K562 (cell line): ENCODE measurements around the gene CACNA1E. TPM values are rescaled to one million over a fixed set of nuclear protein-coding genes. Genes with fewer than 3 reads are reported as not detected.

ENCODE experiments used
- ATAC-seq: fragments of 200-7000 bp; cut with Tn5 transposase; 3 replicates; pipeline ENCODE4 v1.9.1; 2020; ENCODE audit warnings: moderate library complexity
- BruUV-seq: library from RNA; stranded (reverse); fragments of 400-500 nt; replicated peaks from 2 replicates; lab custom pipeline; 2021; lab: Mats Ljungman, UMichigan
- CTCF ChIA-PET: fragments of 300-600 bp; formaldehyde crosslinking; extraction: SDS; loops from one replicate; lab custom pipeline; 2021; ENCODE audit warnings: low intra/inter-chr PET ratio; lab: Yijun Ruan, JAX
- POLR2A ChIA-PET: fragments of 300-600, 350-650 bp; sonication (Branson Sonifier 250); formaldehyde crosslinking; extraction: SDS; loops from one replicate; lab custom pipeline; 2021; ENCODE audit warnings: antibody characterized with exemption, inconsistent platforms; lab: Yijun Ruan, JAX
- DNase-seq, 4 experiments: peaks; one replicate each; pipeline versions ENCODE4 v3.0.0 to v3.0.0-alpha.2; 2011 to 2018; ENCODE audit warnings: low spot score in 3 of 4, mixed read lengths in 3 of 4; ENCODE audit errors: extremely low read depth in 1 of 4
- FAIRE-seq: peaks from 2 replicates; lab custom pipeline; 2011; peaks lifted over from hg19 to GRCh38; lab: Jason Lieb, UNC
- H2AFZ ChIP-seq: 2 replicates; pipeline ENCODE4 v1.6.0; 2011; ENCODE audit warnings: low read depth, low read length, control low read depth, inconsistent platforms
- H3K27ac ChIP-seq: fragments of 200-600 bp; 3 replicates; pipeline ENCODE4 v1.8.0; 2011; ENCODE audit warnings: low read depth, mild to moderate bottlenecking, control low read depth, inconsistent platforms, low read length, moderate library complexity, mixed read lengths; ENCODE audit errors: extremely low read depth
- H3K27me3 ChIP-seq, 2 experiments: fragments of 300-600 bp in 1 of 2; 2 replicates in 1 of 2; 3 replicates in 1 of 2; pipeline versions ENCODE4 v1.6.0 to v1.8.0; 2011; ENCODE audit warnings: inconsistent platforms in 2 of 2, low read length in 2 of 2, mild to moderate bottlenecking in 1 of 2, mixed read lengths in 1 of 2, moderate library complexity in 1 of 2; ENCODE audit not compliant: control insufficient read depth in 2 of 2, insufficient read depth in 2 of 2
- H3K36me3 ChIP-seq: fragments of 300-600 bp; 3 replicates; pipeline ENCODE4 v1.8.0; 2011; ENCODE audit warnings: mild to moderate bottlenecking, low read length, inconsistent platforms; ENCODE audit not compliant: control insufficient read depth, insufficient read depth
- H3K4me1 ChIP-seq, 2 experiments: fragments of 200-600 bp in 1 of 2; replicated peaks in 1 of 2; 2 replicates in 1 of 2; 3 replicates in 1 of 2; pipeline versions ENCODE4 v1.5.1 to v1.8.0; 2011; ENCODE audit warnings: inconsistent platforms in 2 of 2, low read length in 2 of 2, mild to moderate bottlenecking in 1 of 2, mixed read lengths in 1 of 2, moderate library complexity in 1 of 2; ENCODE audit not compliant: control insufficient read depth in 2 of 2, insufficient read depth in 2 of 2
- H3K4me2 ChIP-seq: 2 replicates; pipeline ENCODE4 v1.6.1; 2011; ENCODE audit warnings: low read length, control low read depth, inconsistent platforms, mixed read lengths; ENCODE audit not compliant: insufficient read depth
- H3K4me3 ChIP-seq: fragments of 200-600 bp; sonication (generic), shearing (Covaris generic); 2 replicates; pipeline ENCODE4 v1.5.1; 2016; ENCODE audit warnings: control low read depth, inconsistent platforms
- H3K79me2 ChIP-seq: fragments of 200-600 bp; 3 replicates; pipeline ENCODE4 v1.8.0; 2011; ENCODE audit warnings: low read length, inconsistent platforms; ENCODE audit not compliant: control insufficient read depth, insufficient read depth
- H3K9ac ChIP-seq, 2 experiments: 2 replicates each; pipeline versions ENCODE4 v1.6.0 to v1.6.1; 2011; ENCODE audit warnings: low read depth in 2 of 2, low read length in 2 of 2, control low read depth in 1 of 2, inconsistent platforms in 1 of 2, mild to moderate bottlenecking in 1 of 2, mixed read lengths in 1 of 2; ENCODE audit not compliant: insufficient read depth in 1 of 2
- H3K9me1 ChIP-seq: one replicate; pipeline ENCODE4 v1.6.0; 2011; ENCODE audit warnings: inconsistent platforms, mild to moderate bottlenecking, low read length, moderate library complexity; ENCODE audit not compliant: control insufficient read depth, insufficient read depth
- H3K9me3 ChIP-seq: replicated peaks from 2 replicates; pipeline ENCODE4 v1.5.1; 2011; ENCODE audit warnings: low read depth, low read length, inconsistent platforms; ENCODE audit not compliant: control insufficient read depth, insufficient read depth
- H4K20me1 ChIP-seq: replicated peaks from 2 replicates; pipeline ENCODE4 v1.6.1; 2011; ENCODE audit warnings: low read length, inconsistent platforms, mixed read lengths; ENCODE audit not compliant: control insufficient read depth, insufficient read depth
- CXXC5 ChIP-seq: fragments of 250-450 bp; sonication (Bioruptor Pico); IDR thresholded peaks from 2 replicates; pipeline ENCODE4 v1.8.0; 2022; ENCODE audit warnings: inconsistent platforms, mild to moderate bottlenecking, moderate library complexity
- FOXA1 ChIP-seq: fragments of 450-650 bp; IDR thresholded peaks from 2 replicates; pipeline ENCODE4 v1.6.1; 2016; ENCODE audit warnings: mild to moderate bottlenecking, borderline replicate concordance
- PCBP1 ChIP-seq: fragments of 200-400 bp; formaldehyde crosslinking; IDR thresholded peaks from 2 replicates; pipeline ENCODE4 v1.6.1; 2018; ENCODE audit warnings: mild to moderate bottlenecking, low read depth, low read length; ENCODE audit not compliant: poor library complexity, severe bottlenecking
- POLR2AphosphoS2 ChIP-seq: IDR thresholded peaks from 2 replicates; pipeline ENCODE4 v1.6.1; 2012; ENCODE audit warnings: low read length, improper control_type of control experiment
- ZNF274 ChIP-seq: IDR thresholded peaks from 2 replicates; pipeline ENCODE4 v1.6.1; 2011; ENCODE audit warnings: low read depth, mild to moderate bottlenecking, low read length, moderate library complexity, borderline replicate concordance
- WGBS: fragments of 100-300 bp; shearing (Covaris generic); methylation state at CpG from one replicate; pipeline ENCODE4 v1.1.6; 2016; ENCODE audit warnings: low coverage, mixed read lengths; ENCODE audit not compliant: insufficient coverage; ENCODE audit errors: missing lambda C conversion rate; 5-methylcytosine and 5-hydroxymethylcytosine counted together
- in situ Hi-C: fragments of 300-500 bp; cut with MboI; formaldehyde crosslinking; loops from 4 replicates; pipeline ENCODE4 v1.15.0; 2018; ENCODE audit warnings: inconsistent platforms, mixed read lengths
- intact Hi-C: fragments of 100-400 bp; cut with micrococcal nuclease; formaldehyde crosslinking; loops from 2 replicates; pipeline ENCODE4 v1.14.2; 2022
- polyA plus RNA-seq, 8 experiments: library from polyadenylated mRNA; depleted of rRNA in 4 of 8; stranded (reverse) in 5 of 8; unstranded in 3 of 8; fragments of >200 nt; fragmentation: Nextera tagmentation in 2 of 8; fragmentation: Illumina TruSeq in 1 of 8; extraction: Ambion mirVana in 2 of 8; extraction: Trizol in 1 of 8; gene quantifications; 2 replicates each; pipeline versions ENCODE4 v1.2.1 to v1.2.3, GENCODE V29; 2011 to 2014; ENCODE audit warnings: inconsistent platforms in 1 of 8, missing spikeins in 1 of 8
- total RNA-seq, 7 experiments: library from RNA; depleted of rRNA in 6 of 7; stranded (reverse); fragments of >200 nt in 6 of 7; fragmentation: Illumina TruSeq in 2 of 7; extraction: Trizol in 2 of 7; gene quantifications; 2 replicates each; pipeline versions ENCODE4 v1.2.1 to v1.2.3, GENCODE V29; 2011 to 2021; ENCODE audit warnings: low replicate concordance in 1 of 7
- TF ChIP-seq, protein P1 (sequence below): sonication (generic); formaldehyde crosslinking; IDR thresholded peaks from 2 replicates; pipeline ENCODE4 v1.8.0; 2022; ENCODE audit warnings: mild to moderate bottlenecking, low read depth, missing genetic modification reagents
- TF ChIP-seq, protein P2 (sequence below): fragments of 450-650 bp; conservative IDR thresholded peaks from 2 replicates; pipeline ENCODE4 v1.6.1; 2016; ENCODE audit warnings: missing genetic modification characterization, low read depth, mild to moderate bottlenecking, control low read depth, missing compliant biosample characterization
- TF ChIP-seq, protein P3 (sequence below): IDR thresholded peaks from 2 replicates; pipeline ENCODE4 v1.6.1; 2014; ENCODE audit warnings: antibody characterized with exemption
- TF ChIP-seq, protein P4 (sequence below): fragments of 250-450 bp; sonication (Bioruptor Pico); IDR thresholded peaks from 2 replicates; pipeline ENCODE4 v1.4.0; 2020; ENCODE audit warnings: mild to moderate bottlenecking, moderate library complexity
- TF ChIP-seq, protein P5 (sequence below): fragments of 450-650 bp; formaldehyde crosslinking; IDR thresholded peaks from 2 replicates; pipeline ENCODE4 v1.4.0; 2022; ENCODE audit warnings: missing genetic modification characterization

Gene CACNA1E
- total and polyA plus RNA-seq, 9 of the 15 experiments (the other 6 are each of a cell fraction or from before 2014, with no cell fraction given): under 0.01 to 0.04 TPM; not detected in 7

DNA sequence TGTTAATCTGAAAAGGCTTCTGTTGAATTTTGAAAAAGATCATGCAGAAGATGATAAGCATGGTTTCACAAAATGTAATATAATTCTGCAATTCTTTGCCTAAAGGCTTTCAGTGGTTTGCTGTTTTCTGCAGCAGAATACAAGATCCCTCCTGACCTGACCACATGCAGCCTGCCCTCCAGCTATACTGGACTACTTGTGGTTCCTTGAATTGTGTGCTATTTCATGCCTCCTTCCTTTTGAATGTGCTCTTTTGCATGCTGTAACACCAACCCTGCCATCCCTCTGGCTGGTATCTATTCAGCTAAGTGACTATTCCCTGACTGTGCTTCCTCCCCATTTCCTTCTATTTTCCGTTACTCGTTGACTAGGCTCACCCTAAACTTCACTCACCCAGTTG, 55.5 kb downstream of the CACNA1E start:
- POLR2A ChIA-PET: interaction anchor here (0.7 kb wide), 1 partner anchor 10 kb away, joined by 3 read pairs; no protein-coding TSS in a partner anchor
- CTCF ChIA-PET: no interaction called here
- Histone ChIP-seq H3K36me3 (no peaks in the 10 kb centered on the region), H3K79me2 (no peaks in the 10 kb centered on the region), H3K27ac (no peak overlapping the region), H3K4me2 (no peak overlapping the region), H3K27me3 (no peaks in the 10 kb centered on the region), H3K9ac (no peak overlapping the region), H3K9me3 (no peaks in the 10 kb centered on the region), H3K9me1 (no peaks in the 10 kb centered on the region), H3K4me3 (no peak overlapping the region), H4K20me1 (no peaks in the 10 kb centered on the region), H3K4me1 (no peaks in the 10 kb centered on the region), H2AFZ (no peak overlapping the region)
- no TSS peak for BruUV-seq
- 0% methylated on average over 2 of the region's 2 CpGs for WGBS
- no peak for DNase-seq
- TF ChIP-seq, protein P1, sequence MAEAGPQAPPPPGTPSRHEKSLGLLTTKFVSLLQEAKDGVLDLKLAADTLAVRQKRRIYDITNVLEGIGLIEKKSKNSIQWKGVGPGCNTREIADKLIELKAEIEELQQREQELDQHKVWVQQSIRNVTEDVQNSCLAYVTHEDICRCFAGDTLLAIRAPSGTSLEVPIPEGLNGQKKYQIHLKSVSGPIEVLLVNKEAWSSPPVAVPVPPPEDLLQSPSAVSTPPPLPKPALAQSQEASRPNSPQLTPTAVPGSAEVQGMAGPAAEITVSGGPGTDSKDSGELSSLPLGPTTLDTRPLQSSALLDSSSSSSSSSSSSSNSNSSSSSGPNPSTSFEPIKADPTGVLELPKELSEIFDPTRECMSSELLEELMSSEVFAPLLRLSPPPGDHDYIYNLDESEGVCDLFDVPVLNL (CRISPR knock-in tag): no peak
- TF ChIP-seq, protein P2, sequence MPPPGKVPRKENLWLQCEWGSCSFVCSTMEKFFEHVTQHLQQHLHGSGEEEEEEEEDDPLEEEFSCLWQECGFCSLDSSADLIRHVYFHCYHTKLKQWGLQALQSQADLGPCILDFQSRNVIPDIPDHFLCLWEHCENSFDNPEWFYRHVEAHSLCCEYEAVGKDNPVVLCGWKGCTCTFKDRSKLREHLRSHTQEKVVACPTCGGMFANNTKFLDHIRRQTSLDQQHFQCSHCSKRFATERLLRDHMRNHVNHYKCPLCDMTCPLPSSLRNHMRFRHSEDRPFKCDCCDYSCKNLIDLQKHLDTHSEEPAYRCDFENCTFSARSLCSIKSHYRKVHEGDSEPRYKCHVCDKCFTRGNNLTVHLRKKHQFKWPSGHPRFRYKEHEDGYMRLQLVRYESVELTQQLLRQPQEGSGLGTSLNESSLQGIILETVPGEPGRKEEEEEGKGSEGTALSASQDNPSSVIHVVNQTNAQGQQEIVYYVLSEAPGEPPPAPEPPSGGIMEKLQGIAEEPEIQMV: no peak
- TF ChIP-seq, protein P3, sequence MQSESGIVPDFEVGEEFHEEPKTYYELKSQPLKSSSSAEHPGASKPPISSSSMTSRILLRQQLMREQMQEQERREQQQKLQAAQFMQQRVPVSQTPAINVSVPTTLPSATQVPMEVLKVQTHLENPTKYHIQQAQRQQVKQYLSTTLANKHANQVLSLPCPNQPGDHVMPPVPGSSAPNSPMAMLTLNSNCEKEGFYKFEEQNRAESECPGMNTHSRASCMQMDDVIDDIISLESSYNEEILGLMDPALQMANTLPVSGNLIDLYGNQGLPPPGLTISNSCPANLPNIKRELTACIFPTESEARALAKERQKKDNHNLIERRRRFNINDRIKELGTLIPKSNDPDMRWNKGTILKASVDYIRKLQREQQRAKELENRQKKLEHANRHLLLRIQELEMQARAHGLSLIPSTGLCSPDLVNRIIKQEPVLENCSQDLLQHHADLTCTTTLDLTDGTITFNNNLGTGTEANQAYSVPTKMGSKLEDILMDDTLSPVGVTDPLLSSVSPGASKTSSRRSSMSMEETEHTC: no peak
- TF ChIP-seq, protein P4, sequence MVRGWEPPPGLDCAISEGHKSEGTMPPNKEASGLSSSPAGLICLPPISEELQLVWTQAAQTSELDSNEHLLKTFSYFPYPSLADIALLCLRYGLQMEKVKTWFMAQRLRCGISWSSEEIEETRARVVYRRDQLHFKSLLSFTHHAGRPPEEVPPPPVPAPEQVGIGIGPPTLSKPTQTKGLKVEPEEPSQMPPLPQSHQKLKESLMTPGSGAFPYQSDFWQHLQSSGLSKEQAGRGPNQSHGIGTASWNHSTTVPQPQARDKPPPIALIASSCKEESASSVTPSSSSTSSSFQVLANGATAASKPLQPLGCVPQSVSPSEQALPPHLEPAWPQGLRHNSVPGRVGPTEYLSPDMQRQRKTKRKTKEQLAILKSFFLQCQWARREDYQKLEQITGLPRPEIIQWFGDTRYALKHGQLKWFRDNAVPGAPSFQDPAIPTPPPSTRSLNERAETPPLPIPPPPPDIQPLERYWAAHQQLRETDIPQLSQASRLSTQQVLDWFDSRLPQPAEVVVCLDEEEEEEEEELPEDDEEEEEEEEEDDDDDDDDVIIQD (CRISPR knock-in tag): no peak
- no peak for TF ChIP-seq PCBP1
- no peak for TF ChIP-seq FOXA1
- TF ChIP-seq, protein P5, sequence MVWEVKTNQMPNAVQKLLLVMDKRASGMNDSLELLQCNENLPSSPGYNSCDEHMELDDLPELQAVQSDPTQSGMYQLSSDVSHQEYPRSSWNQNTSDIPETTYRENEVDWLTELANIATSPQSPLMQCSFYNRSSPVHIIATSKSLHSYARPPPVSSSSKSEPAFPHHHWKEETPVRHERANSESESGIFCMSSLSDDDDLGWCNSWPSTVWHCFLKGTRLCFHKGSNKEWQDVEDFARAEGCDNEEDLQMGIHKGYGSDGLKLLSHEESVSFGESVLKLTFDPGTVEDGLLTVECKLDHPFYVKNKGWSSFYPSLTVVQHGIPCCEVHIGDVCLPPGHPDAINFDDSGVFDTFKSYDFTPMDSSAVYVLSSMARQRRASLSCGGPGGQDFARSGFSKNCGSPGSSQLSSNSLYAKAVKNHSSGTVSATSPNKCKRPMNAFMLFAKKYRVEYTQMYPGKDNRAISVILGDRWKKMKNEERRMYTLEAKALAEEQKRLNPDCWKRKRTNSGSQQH (CRISPR knock-in tag): no peak
- TF ChIP-seq POLR2AphosphoS2: no peak
- TF ChIP-seq ZNF274: no peak
- no peak for TF ChIP-seq CXXC5 (CRISPR knock-in tag)
- no peak for ATAC-seq
- FAIRE-seq: no peak
- intact Hi-C loops: no loop called here
- in situ Hi-C loops: no loop called here
